Transverse colon (tissue), 4 donors: ENCODE results near the gene ZNF22. TPM values are rescaled to one million over a fixed set of nuclear protein-coding genes. Genes with fewer than 3 reads are reported as not detected.

Source experiments
- DNase-seq: peaks from one replicate; pipeline ENCODE4 v3.0.0-alpha.2; 2019
- H3K27ac ChIP-seq, 4 donors: fragments of 200-600 bp; sonication (generic); 2 replicates each; pipeline ENCODE4 v1.5.1; 2016 to 2018; ENCODE audit warnings: inconsistent platforms in 4 of 4
- H3K27me3 ChIP-seq: fragments of 200-600 bp; sonication (generic); 2 replicates; pipeline ENCODE4 v1.5.1; 2017; ENCODE audit warnings: inconsistent platforms
- H3K36me3 ChIP-seq, 4 donors: fragments of 200-600 bp; sonication (generic); 2 replicates each; pipeline ENCODE4 v1.5.1; 2017 to 2019; ENCODE audit warnings: inconsistent platforms in 4 of 4
- H3K4me1 ChIP-seq, 4 donors: fragments of 200-600 bp; sonication (generic); 2 replicates each; pipeline ENCODE4 v1.5.1; 2017 to 2020; ENCODE audit warnings: inconsistent platforms in 4 of 4
- H3K4me3 ChIP-seq, 4 donors: fragments of 200-600 bp; sonication (generic); 1 replicate in 1 of 4; 2 replicates in 3 of 4; pipeline versions ENCODE4 v1.5.1 to v1.6.1; 2017 to 2019; ENCODE audit warnings: inconsistent platforms in 4 of 4
- H3K9me3 ChIP-seq, 2 donors: fragments of 200-600 bp; sonication (generic); 2 replicates each; pipeline ENCODE4 v1.5.1; 2017 to 2019; ENCODE audit warnings: inconsistent platforms in 2 of 2
- EP300 ChIP-seq: sonication (generic); formaldehyde crosslinking; IDR thresholded peaks from one replicate; pipeline ENCODE4 v1.6.1; 2017; ENCODE audit warnings: antibody characterized with exemption, low read depth
- POLR2A ChIP-seq: fragments of 450-650 bp; IDR thresholded peaks from one replicate; pipeline ENCODE4 v1.6.1; 2016; ENCODE audit warnings: antibody characterized with exemption, mild to moderate bottlenecking, moderate library complexity
- POLR2AphosphoS5 ChIP-seq, 3 donors: sonication (generic); formaldehyde crosslinking; IDR thresholded peaks; one replicate each; pipeline ENCODE4 v1.6.1; 2016; ENCODE audit warnings: antibody characterized with exemption in 3 of 3
- WGBS, 2 donors: methylation state at CpG; one replicate each; pipeline ENCODE4 v1.1.5; 2018; ENCODE audit warnings: low coverage in 1 of 2; 5-methylcytosine and 5-hydroxymethylcytosine counted together
- in situ Hi-C, 4 donors: fragments of 200-750 bp; cut with MboI; loops; one replicate each; pipeline versions ENCODE4 v1.15.0 to v1.15.1; 2017; ENCODE audit warnings: low sequenced_read_pairs in 3 of 4, low pct_ligation_motif_present in 1 of 4, low pct_unique_long_range_greater_than_20kb in 1 of 4
- intact Hi-C: fragments of 100-400 bp; cut with DNase I; formaldehyde crosslinking; loops from one replicate; pipeline ENCODE4 v1.15.1; 2023; ENCODE audit warnings: low total_unique reads
- total RNA-seq, 4 donors: library from RNA; depleted of rRNA; stranded (reverse); fragments of >200 nt; gene quantifications; one replicate each; pipeline ENCODE4 v1.1.0, GENCODE V29; 2016
- TF ChIP-seq, protein P1 (sequence below), 5 experiments: fragments of 200-600 bp in 3 of 5; fragments of 450-650 bp in 2 of 5; sonication (generic) in 3 of 5; IDR thresholded peaks; 1 replicate in 2 of 5; 2 replicates in 3 of 5; pipeline ENCODE4 v1.5.1; 2016 to 2017; ENCODE audit warnings: antibody characterized with exemption in 5 of 5, inconsistent platforms in 3 of 5, mild to moderate bottlenecking in 2 of 5, moderate library complexity in 1 of 5

The ZNF22 gene
- total RNA-seq, 4 donors from 2014 or later = 4.6 to 14.3 (median 9.5) TPM

DNA sequence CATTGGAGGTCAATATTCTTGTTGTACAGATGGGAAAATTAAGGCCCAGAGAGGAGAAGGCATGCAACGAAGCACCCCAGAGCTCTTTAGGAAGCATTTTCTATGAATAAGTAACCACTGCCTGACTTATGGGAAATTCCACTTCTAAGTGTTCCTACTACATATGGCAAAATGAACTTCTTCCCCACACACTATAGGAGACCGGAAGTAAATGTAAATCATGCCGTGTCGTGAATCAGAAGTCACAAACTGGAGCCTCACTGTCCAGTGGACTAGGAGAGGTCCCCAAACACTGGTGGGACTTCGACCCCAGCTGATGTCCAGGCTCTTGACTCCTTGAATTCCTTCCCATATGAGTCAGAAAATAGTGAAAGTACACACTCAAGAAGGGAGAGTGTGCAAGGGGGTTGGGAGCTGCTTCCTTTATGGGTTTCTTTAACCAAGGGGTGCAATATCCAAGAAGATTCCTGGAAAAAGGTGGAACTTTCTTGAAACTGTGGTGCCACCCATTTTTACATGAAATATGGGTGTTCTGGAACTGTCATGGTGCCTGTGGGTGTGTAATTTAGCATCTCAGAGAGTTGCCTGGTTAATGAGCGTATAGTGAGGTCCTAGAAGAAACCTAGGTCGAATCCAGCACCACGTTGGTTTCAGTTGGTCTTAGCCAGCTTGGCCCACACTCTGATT, 34.5 kb upstream of the ZNF22 start:
- in situ Hi-C loops = no loop called here
- Histone ChIP-seq H3K9me3 (no peaks in the 10 kb centered on the region), H3K4me3 (no peak overlapping the region), H3K27me3 (no peaks in the 10 kb centered on the region), H3K4me1 (peaks cover 12 to 57% (median 23%) of the 10 kb centered on the region in 4 donors), H3K27ac (peak overlapping the region; percentile 64 to 89 (median 70)), H3K36me3 (no peaks in the 10 kb centered on the region)
- intact Hi-C loops = no loop called here
- 56 to 70% methylated on average over 8 of the region's 8 CpGs for WGBS, 2 donors
- DNase-seq = no peak
- TF ChIP-seq EP300 (no peak), POLR2A (no peak), POLR2AphosphoS5 (IDR thresholded peaks at IDR 0.05) (no peak)
- TF ChIP-seq, protein P1, sequence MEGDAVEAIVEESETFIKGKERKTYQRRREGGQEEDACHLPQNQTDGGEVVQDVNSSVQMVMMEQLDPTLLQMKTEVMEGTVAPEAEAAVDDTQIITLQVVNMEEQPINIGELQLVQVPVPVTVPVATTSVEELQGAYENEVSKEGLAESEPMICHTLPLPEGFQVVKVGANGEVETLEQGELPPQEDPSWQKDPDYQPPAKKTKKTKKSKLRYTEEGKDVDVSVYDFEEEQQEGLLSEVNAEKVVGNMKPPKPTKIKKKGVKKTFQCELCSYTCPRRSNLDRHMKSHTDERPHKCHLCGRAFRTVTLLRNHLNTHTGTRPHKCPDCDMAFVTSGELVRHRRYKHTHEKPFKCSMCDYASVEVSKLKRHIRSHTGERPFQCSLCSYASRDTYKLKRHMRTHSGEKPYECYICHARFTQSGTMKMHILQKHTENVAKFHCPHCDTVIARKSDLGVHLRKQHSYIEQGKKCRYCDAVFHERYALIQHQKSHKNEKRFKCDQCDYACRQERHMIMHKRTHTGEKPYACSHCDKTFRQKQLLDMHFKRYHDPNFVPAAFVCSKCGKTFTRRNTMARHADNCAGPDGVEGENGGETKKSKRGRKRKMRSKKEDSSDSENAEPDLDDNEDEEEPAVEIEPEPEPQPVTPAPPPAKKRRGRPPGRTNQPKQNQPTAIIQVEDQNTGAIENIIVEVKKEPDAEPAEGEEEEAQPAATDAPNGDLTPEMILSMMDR (IDR thresholded peaks at IDR 0.05) = no peak

- Histone ChIP-seq H3K9me3 (no peaks in the 10 kb centered on the region), H3K4me3 (no peak overlapping the region), H3K27ac (peak overlapping the region; percentile 64 to 89 (median 70)), H3K27me3 (no peaks in the 10 kb centered on the region), H3K36me3 (no peaks in the 10 kb centered on the region), H3K4me1 (peaks cover 11 to 57% (median 23%) of the 10 kb centered on the region in 4 donors)
- intact Hi-C loops (no loop called here), in situ Hi-C loops (no loop called here)
- WGBS, 2 donors = 80% methylated on average over 8 of the region's 8 CpGs; no CpG with 5 or more reads in 1 of the 2 donors
- DNase-seq = no peak
- TF ChIP-seq, protein P1 (IDR thresholded peaks at IDR 0.05) = peak in 3 of 5 experiments; percentile 12 to 20 (median 16)
- no peak for TF ChIP-seq EP300
Measured at GRCh38 chr10:44966816-44967509, 33.8 kb upstream of the ZNF22 start.

DNA sequence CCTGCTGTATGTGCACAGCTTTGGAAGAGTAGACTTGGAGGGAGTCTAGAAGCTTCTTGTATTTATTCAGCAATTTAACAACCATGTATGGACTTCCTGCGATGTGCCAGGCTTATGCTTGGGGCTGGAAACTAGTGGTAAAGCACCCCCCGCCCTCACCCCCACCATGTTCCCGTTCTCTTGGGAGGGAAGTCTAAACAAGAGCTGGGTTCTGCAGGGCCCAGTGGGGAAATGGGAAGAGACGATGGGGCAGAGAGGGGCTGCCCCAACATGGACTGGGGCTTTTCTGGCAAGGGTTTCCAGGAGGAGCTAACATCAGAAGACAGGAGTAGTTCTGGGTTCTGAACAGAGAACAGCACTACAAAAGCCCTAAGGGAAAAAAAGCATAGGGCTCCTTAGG, 33.1 kb upstream of the ZNF22 start:
- Histone ChIP-seq H3K27ac (peak overlapping the region; percentile 63 to 89 (median 70)), H3K9me3 (no peaks in the 10 kb centered on the region), H3K4me3 (no peak overlapping the region), H3K27me3 (no peaks in the 10 kb centered on the region), H3K36me3 (no peaks in the 10 kb centered on the region), H3K4me1 (peaks cover 11 to 57% (median 23%) of the 10 kb centered on the region in 4 donors)
- intact Hi-C loops = no loop called here
- no peak for TF ChIP-seq POLR2A
- TF ChIP-seq, protein P1 (IDR thresholded peaks at IDR 0.05) = no peak
- TF ChIP-seq POLR2AphosphoS5 (IDR thresholded peaks at IDR 0.05) = no peak
- no peak for TF ChIP-seq EP300
- WGBS, 2 donors = 68% methylated on average over 4 of the region's 4 CpGs; no CpG with 5 or more reads in 1 of the 2 donors
- in situ Hi-C loops = no loop called here
- DNase-seq = no peak

- Histone ChIP-seq H3K4me1 (peaks cover 11 to 55% (median 23%) of the 10 kb centered on the region in 4 donors), H3K27me3 (no peaks in the 10 kb centered on the region), H3K9me3 (no peaks in the 10 kb centered on the region), H3K36me3 (no peaks in the 10 kb centered on the region), H3K27ac (peak overlapping the region; percentile 63 to 89 (median 70)), H3K4me3 (no peak overlapping the region)
- intact Hi-C loops (no loop called here), in situ Hi-C loops (no loop called here)
- TF ChIP-seq EP300 (no peak), POLR2AphosphoS5 (IDR thresholded peaks at IDR 0.05) (no peak), POLR2A (no peak)
- TF ChIP-seq, protein P1 (IDR thresholded peaks at IDR 0.05) = no peak
- 46% methylated on average over 3 of the region's 3 CpGs; no CpG with 5 or more reads in 1 of the 2 donors for WGBS, 2 donors
- no peak for DNase-seq
Measured at GRCh38 chr10:44968091-44968490, 32.6 kb upstream of the ZNF22 start.
